ENCODE measurements around the gene MGST1. TPM values are rescaled to one million over a fixed set of nuclear protein-coding genes. Genes with fewer than 3 reads are reported as not detected.

The MGST1 gene
- polyA plus RNA-seq: 1,000 to 10,000 TPM in 2 of 3 donors, 100 to 1,000 TPM in 1; 235 to 2,281 (median 1,392) TPM

- peak within 1 kb of the TSS; percentile 51 for H3K27ac ChIP-seq (ENCODE audit: low read depth, low read length)
- WGBS, 3 donors: 3% methylated on average over 29 to 30 of the region's 31 CpGs
These were observed at the start of gene MGST1 for GRCh38 chr12:16347391-16348298. Gene MGST1, plus strand, starts transcription at chr12:16347645. Its CDS starts 6,608 bp downstream, at chr12:16354253.

- no peak overlapping the region for H3K27ac ChIP-seq (ENCODE audit: low read depth, low read length)
- 58 to 70% (median 63%) methylated on average over 2 of the region's 2 CpGs for WGBS, 3 donors
These were observed 48.0 kb upstream of the MGST1 start for GRCh38 chr12:16299403-16299802.

GRCh38 chr12:16300122-16300521 is 47.3 kb upstream of the MGST1 start:
- H3K27ac ChIP-seq (ENCODE audit: low read depth, low read length): no peak overlapping the region
- 10 to 24% (median 10%) methylated on average over 1 of the region's 1 CpG for WGBS, 3 donors

- H3K27ac ChIP-seq (ENCODE audit: low read depth, low read length): no peak overlapping the region
These were observed 46.7 kb upstream of the MGST1 start for GRCh38 chr12:16300736-16301135.

GRCh38 chr12:16303939-16304338 is 43.5 kb upstream of the MGST1 start:
- H3K27ac ChIP-seq (ENCODE audit: low read depth, low read length): no peak overlapping the region
- WGBS, 3 donors: 32 to 52% (median 49%) methylated on average over 2 of the region's 2 CpGs

More at GRCh38 chr12:16300736-16301135, 46.7 kb upstream of the MGST1 start:
- 59 to 71% (median 65%) methylated on average over 7 of the region's 7 CpGs for WGBS, 3 donors

GRCh38 chr12:16307856-16308475 is 39.5 kb upstream of the MGST1 start:
- no peak overlapping the region for H3K27ac ChIP-seq (ENCODE audit: low read depth, low read length)
- WGBS, 3 donors: 20 to 84% (median 28%) methylated on average over 3 of the region's 3 CpGs

GRCh38 chr12:16310934-16311333 is 36.5 kb upstream of the MGST1 start:
- H3K27ac ChIP-seq (ENCODE audit: low read depth, low read length): no peak overlapping the region
- WGBS, 3 donors: 74 to 86% (median 82%) methylated on average over 1 of the region's 1 CpG

GRCh38 chr12:16323010-16323409 is 24.4 kb upstream of the MGST1 start:
- no peak overlapping the region for H3K27ac ChIP-seq (ENCODE audit: low read depth, low read length)
- WGBS, 3 donors: 89 to 98% (median 93%) methylated on average over 1 of the region's 1 CpG

- WGBS, 3 donors: 71 to 84% (median 73%) methylated on average over 2 of the region's 2 CpGs
These were observed 23.8 kb upstream of the MGST1 start for GRCh38 chr12:16323638-16324037.

GRCh38 chr12:16324272-16324671 is 23.2 kb upstream of the MGST1 start:
- H3K27ac ChIP-seq (ENCODE audit: low read depth, low read length): no peak overlapping the region
- WGBS, 3 donors: 53 to 67% (median 66%) methylated on average over 5 of the region's 5 CpGs

More at GRCh38 chr12:16323638-16324037, 23.8 kb upstream of the MGST1 start:
- H3K27ac ChIP-seq (ENCODE audit: low read depth, low read length): no peak overlapping the region

GRCh38 chr12:16324772-16325171 is 22.7 kb upstream of the MGST1 start:
- H3K27ac ChIP-seq (ENCODE audit: low read depth, low read length): no peak overlapping the region
- 77 to 96% (median 88%) methylated on average over 3 of the region's 3 CpGs for WGBS, 3 donors

- H3K27ac ChIP-seq (ENCODE audit: low read depth, low read length): no peak overlapping the region
- WGBS, 3 donors: 10 to 14% (median 13%) methylated on average over 3 of the region's 3 CpGs
These were observed 22.0 kb upstream of the MGST1 start for GRCh38 chr12:16325426-16325825.

- 83 to 95% (median 94%) methylated on average over 1 of the region's 1 CpG for WGBS, 3 donors
- no peak overlapping the region for H3K27ac ChIP-seq (ENCODE audit: low read depth, low read length)
These were observed 19.5 kb upstream of the MGST1 start for GRCh38 chr12:16327963-16328362.

- no peak overlapping the region for H3K27ac ChIP-seq (ENCODE audit: low read depth, low read length)
These were observed 17.9 kb upstream of the MGST1 start for GRCh38 chr12:16329594-16329993.

GRCh38 chr12:16330560-16330959 is 16.9 kb upstream of the MGST1 start:
- WGBS, 3 donors: 91 to 94% (median 91%) methylated on average over 4 of the region's 4 CpGs
- H3K27ac ChIP-seq (ENCODE audit: low read depth, low read length): no peak overlapping the region

More at GRCh38 chr12:16329594-16329993, 17.9 kb upstream of the MGST1 start:
- 27 to 85% (median 79%) methylated on average over 2 of the region's 2 CpGs for WGBS, 3 donors

- H3K27ac ChIP-seq (ENCODE audit: low read depth, low read length): no peak overlapping the region
- 64 to 91% (median 89%) methylated on average over 2 of the region's 2 CpGs for WGBS, 3 donors
These were observed 15.4 kb upstream of the MGST1 start for GRCh38 chr12:16331998-16332397.

- H3K27ac ChIP-seq (ENCODE audit: low read depth, low read length): no peak overlapping the region
- WGBS, 3 donors: 80 to 92% (median 82%) methylated on average over 4 of the region's 4 CpGs
These were observed 11.6 kb upstream of the MGST1 start for GRCh38 chr12:16335838-16336237.

GRCh38 chr12:16344269-16344668 is 3.2 kb upstream of the MGST1 start:
- no peak overlapping the region for H3K27ac ChIP-seq (ENCODE audit: low read depth, low read length)
- 36 to 80% (median 70%) methylated on average over 3 of the region's 3 CpGs for WGBS, 3 donors

- no peak overlapping the region for H3K27ac ChIP-seq (ENCODE audit: low read depth, low read length)
These were observed 2.3 kb upstream of the MGST1 start for GRCh38 chr12:16345105-16345504.

More at GRCh38 chr12:16345105-16345504, 2.3 kb upstream of the MGST1 start:
- WGBS, 3 donors: 87 to 97% (median 91%) methylated on average over 1 of the region's 1 CpG
